Stomach (tissue), 9 donors: Measurements from ENCODE around the gene ARAP2. TPM values are rescaled to one million over a fixed set of nuclear protein-coding genes. Genes with fewer than 3 reads are reported as not detected.
A peak's percentile ranks its signal among the peaks of the same experiment; 100 is the strongest.

Experiments used
- DNase-seq, 2 donors: peaks; one replicate each; pipeline versions ENCODE4 v3.0.0 to v3.0.0-alpha.2; 2013 to 2019
- H3K27ac ChIP-seq, 5 donors: fragments of 200-600 bp in 4 of 5; sonication (generic) in 4 of 5; one replicate each; pipeline ENCODE4 v1.5.1; 2013 to 2019; ENCODE audit warnings: mild to moderate bottlenecking in 1 of 5, moderate library complexity in 1 of 5
- H3K27me3 ChIP-seq, 3 donors: fragments of 200-600 bp; sonication (generic); one replicate each; pipeline ENCODE4 v1.5.1; 2017 to 2019; ENCODE audit warnings: mixed run types in 1 of 3
- H3K36me3 ChIP-seq, 4 donors: fragments of 200-600 bp; sonication (generic); 1 replicate in 3 of 4; 2 replicates in 1 of 4; pipeline ENCODE4 v1.5.1; 2016 to 2019
- H3K4me1 ChIP-seq, 4 donors: fragments of 200-600 bp; sonication (generic); one replicate each; pipeline ENCODE4 v1.5.1; 2016 to 2019
- H3K4me3 ChIP-seq, 4 donors: fragments of 200-600 bp; sonication (generic) in 3 of 4; one replicate each; pipeline ENCODE4 v1.5.1; 2016 to 2019; ENCODE audit warnings: mild to moderate bottlenecking in 1 of 4
- H3K9me3 ChIP-seq, 4 donors: fragments of 200-600 bp; sonication (generic); one replicate each; pipeline ENCODE4 v1.5.1; 2016 to 2019
- CTCF ChIP-seq, 7 experiments: fragments of 450-650 bp in 4 of 7; fragments of 200-600 bp in 3 of 7; sonication (generic) in 3 of 7; IDR thresholded peaks; one replicate each; pipeline ENCODE4 v1.5.1; 2016 to 2019; ENCODE audit warnings: antibody characterized with exemption in 7 of 7, control low read depth in 2 of 7, mild to moderate bottlenecking in 1 of 7
- EP300 ChIP-seq: sonication (generic); formaldehyde crosslinking; IDR thresholded peaks from one replicate; pipeline ENCODE4 v1.6.1; 2017; ENCODE audit warnings: antibody characterized with exemption
- POLR2A ChIP-seq, 4 donors: fragments of 450-650 bp; IDR thresholded peaks; one replicate each; pipeline ENCODE4 v1.6.1; 2016; ENCODE audit warnings: antibody characterized with exemption in 4 of 4, control low read depth in 2 of 4, mild to moderate bottlenecking in 1 of 4, moderate library complexity in 1 of 4
- POLR2AphosphoS5 ChIP-seq, 3 donors: sonication (generic); formaldehyde crosslinking; IDR thresholded peaks; one replicate each; pipeline ENCODE4 v1.6.1; 2016; ENCODE audit warnings: antibody characterized with exemption in 3 of 3
- WGBS, 5 donors: extraction: QIAGEN DNeasy Blood & Tissue Kit in 3 of 5; methylation state at CpG; one replicate each; pipeline versions ENCODE4 v1.1.5 to v1.1.7; 2013 to 2018; 5-methylcytosine and 5-hydroxymethylcytosine counted together
- intact Hi-C: fragments of 100-400 bp; cut with DNase I; formaldehyde crosslinking; loops from one replicate; pipeline ENCODE4 v1.15.1; 2023; ENCODE audit warnings: low total_unique reads
- polyA plus RNA-seq, 3 donors: library from polyadenylated mRNA; stranded (reverse); fragments of 200-250 nt; gene quantifications; one replicate each; pipeline ENCODE4 v1.2.3, GENCODE V29; 2013
- total RNA-seq, 5 donors: library from RNA; depleted of rRNA; stranded (reverse); fragments of >200 nt; gene quantifications; one replicate each; pipeline versions ENCODE4 v1.1.0 to v1.2.3, GENCODE V29; 2014 to 2016
- donor health status: healthy with polysubstance abuse.
- donor health status: Bipolar disorder and iron deficiency.
- donor health status: healthy.

The ARAP2 gene
- total and polyA plus RNA-seq, 8 donors = 2.2 to 69.4 (median 19.1) TPM

GRCh38 chr4:36243355-36244256 lies 708 bp downstream of the ARAP2 start:
- H3K36me3 ChIP-seq = no peaks in the 10 kb centered on the region
- TF ChIP-seq EP300 (no peak), POLR2A (IDR thresholded peaks at IDR 0.05) (no peak), POLR2AphosphoS5 (IDR thresholded peaks at IDR 0.05) (no peak), CTCF (IDR thresholded peaks at IDR 0.05) (no peak)
- peaks cover 4 to 32% (median 24%) of the 10 kb centered on the region in 4 donors for H3K4me1 ChIP-seq
- peak overlapping the region; percentile 91 to 97 (median 94) for H3K27ac ChIP-seq
- peaks cover 0 to 4% (median 0%) of the 10 kb centered on the region in 3 donors for H3K27me3 ChIP-seq
- WGBS, 5 donors = 1 to 3% (median 1%) methylated on average over 20 to 38 of the region's 38 CpGs
- peak; percentile 38 to 76 for DNase-seq
- no peaks in the 10 kb centered on the region for H3K9me3 ChIP-seq
- H3K4me3 ChIP-seq = peak overlapping the region; percentile 64 to 82 (median 71)
- intact Hi-C loops = no loop called here

DNA sequence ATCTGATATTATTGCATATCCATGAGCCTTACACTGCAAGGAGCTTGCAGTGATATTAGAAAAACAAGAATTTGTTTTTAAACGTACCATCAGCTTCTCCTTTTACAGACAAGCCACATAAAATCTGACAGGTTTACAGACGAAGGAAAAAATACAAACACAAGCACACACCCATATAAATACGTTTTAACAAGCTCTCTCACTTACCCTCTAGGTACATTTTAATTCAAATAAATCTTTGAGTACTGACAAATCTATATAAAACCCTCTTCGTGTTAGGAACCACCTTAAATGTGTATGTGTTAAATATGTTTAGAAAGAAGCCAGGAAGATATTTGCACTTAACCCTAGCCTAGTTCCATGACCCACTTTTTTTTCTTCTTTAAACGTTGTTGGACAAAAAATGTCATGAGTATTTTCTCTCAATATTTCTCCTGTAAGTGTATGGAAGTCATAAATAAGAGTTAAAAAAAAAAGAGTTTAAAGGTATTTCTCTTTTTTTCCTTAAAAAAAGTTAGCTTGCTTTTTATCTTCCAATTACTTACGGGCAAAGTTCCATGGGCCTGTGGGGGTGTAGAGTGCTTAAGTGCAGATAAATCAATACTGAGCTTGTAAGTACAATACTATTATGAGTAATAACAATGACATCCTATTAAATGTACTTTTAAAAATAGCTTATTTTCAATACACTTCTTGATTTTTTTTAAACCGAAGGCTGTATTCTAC lies 1.5 kb downstream of the ARAP2 start:
- peak overlapping the region; percentile 64 to 82 (median 71) for H3K4me3 ChIP-seq
- no peaks in the 10 kb centered on the region for H3K36me3 ChIP-seq
- DNase-seq = peak in 1 of 2 donors; percentile 51
- H3K27ac ChIP-seq = peak overlapping the region in 4 of 5 donors; percentile 93 to 97 (median 94)
- no peaks in the 10 kb centered on the region for H3K9me3 ChIP-seq
- peaks cover 0 to 4% (median 0%) of the 10 kb centered on the region in 3 donors for H3K27me3 ChIP-seq
- H3K4me1 ChIP-seq = peaks cover 4 to 37% (median 24%) of the 10 kb centered on the region in 4 donors
- 11 to 26% (median 19%) methylated on average over 7 of the region's 7 CpGs for WGBS, 5 donors
- intact Hi-C loops = no loop called here
- TF ChIP-seq POLR2AphosphoS5 (IDR thresholded peaks at IDR 0.05) (no peak), POLR2A (IDR thresholded peaks at IDR 0.05) (no peak), EP300 (no peak), CTCF (IDR thresholded peaks at IDR 0.05) (no peak)

DNA sequence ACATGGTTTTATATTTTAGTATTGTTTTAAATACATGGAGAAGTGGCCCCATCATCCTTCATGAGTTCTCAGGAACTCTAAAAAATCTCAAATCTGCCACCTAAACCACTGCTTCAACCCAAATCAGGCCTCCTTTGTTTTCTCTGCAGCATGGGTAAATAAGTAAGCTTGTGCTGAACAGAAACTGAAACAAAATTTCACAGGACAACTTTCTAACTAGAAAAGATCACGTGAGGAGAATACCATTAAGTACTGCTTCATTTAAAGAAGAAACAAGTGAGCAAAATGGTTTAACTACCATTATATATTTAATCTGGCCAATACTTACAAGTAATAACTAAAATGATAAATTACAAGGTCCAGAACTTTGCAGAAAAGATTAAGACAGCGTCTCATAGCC lies 2.5 kb downstream of the ARAP2 start:
- Histone ChIP-seq H3K27me3 (peaks cover 0 to 4% (median 0%) of the 10 kb centered on the region in 3 donors), H3K4me1 (peaks cover 4 to 41% (median 24%) of the 10 kb centered on the region in 4 donors), H3K27ac (peak overlapping the region in 4 of 5 donors; percentile 93 to 97 (median 94)), H3K4me3 (peak overlapping the region; percentile 23 to 82 (median 71)), H3K9me3 (no peaks in the 10 kb centered on the region), H3K36me3 (peaks cover 0 to 6% (median 0%) of the 10 kb centered on the region in 4 donors)
- WGBS, 5 donors = 9 to 21% (median 18%) methylated on average over 2 of the region's 2 CpGs
- no peak for TF ChIP-seq POLR2AphosphoS5 (IDR thresholded peaks at IDR 0.05)
- no peak for TF ChIP-seq POLR2A (IDR thresholded peaks at IDR 0.05)
- no peak for TF ChIP-seq CTCF (IDR thresholded peaks at IDR 0.05)
- no peak for TF ChIP-seq EP300
- peak in 1 of 2 donors; percentile 59 for DNase-seq
- intact Hi-C loops = no loop called here
